HG02678 (cell line): ENCODE results near the gene APOBEC2.

ENCODE experiments used
- ATAC-seq: cut with Tn5 transposase; IDR thresholded peaks from one replicate; pipeline ENCODE4 v1.9.1; 2021; ENCODE audit warnings: mild to moderate bottlenecking, moderate library complexity; ENCODE audit not compliant: unreplicated experiment

The APOBEC2 gene

DNA sequence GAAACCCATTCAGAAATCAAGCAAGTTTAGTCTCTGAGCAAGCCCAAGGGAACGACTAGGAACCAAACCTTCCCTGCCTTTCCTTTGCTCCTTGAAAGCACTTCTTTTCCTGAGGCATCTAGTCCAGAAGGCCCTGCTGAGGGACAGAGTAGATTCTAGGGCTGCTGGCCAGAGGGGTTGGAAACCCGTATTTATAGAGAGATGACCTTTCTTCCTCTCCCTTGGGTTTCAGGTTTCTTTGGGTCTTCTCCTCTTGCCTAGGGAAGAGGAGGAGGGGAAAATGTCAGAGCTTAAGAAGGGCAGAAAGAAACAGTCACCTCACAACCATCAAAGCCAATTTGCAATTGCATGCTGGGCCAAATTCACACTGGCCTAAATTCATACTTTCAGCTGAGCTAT, 5.8 kb downstream of the APOBEC2 start:
- ATAC-seq = no peak

GRCh38 chr6:41059556-41059955, 6.6 kb downstream of the APOBEC2 start:
- no peak for ATAC-seq

DNA sequence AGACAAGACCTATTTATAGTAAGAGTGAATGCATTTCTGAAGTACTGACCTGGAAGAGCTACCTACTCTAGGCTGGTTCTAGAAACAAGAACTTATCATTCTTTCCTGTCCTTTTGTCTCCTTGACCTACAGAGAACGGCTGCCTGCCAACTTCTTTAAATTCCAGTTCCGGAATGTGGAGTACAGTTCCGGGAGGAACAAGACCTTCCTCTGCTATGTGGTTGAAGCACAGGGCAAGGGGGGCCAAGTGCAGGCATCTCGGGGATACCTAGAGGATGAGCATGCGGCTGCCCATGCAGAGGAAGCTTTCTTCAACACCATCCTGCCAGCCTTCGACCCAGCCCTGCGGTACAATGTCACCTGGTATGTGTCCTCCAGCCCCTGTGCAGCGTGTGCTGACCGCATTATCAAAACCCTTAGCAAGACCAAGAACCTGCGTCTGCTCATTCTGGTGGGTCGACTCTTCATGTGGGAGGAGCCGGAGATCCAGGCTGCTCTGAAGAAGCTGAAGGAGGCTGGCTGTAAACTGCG, 8.3 kb downstream of the APOBEC2 start:
- ATAC-seq = no peak

DNA sequence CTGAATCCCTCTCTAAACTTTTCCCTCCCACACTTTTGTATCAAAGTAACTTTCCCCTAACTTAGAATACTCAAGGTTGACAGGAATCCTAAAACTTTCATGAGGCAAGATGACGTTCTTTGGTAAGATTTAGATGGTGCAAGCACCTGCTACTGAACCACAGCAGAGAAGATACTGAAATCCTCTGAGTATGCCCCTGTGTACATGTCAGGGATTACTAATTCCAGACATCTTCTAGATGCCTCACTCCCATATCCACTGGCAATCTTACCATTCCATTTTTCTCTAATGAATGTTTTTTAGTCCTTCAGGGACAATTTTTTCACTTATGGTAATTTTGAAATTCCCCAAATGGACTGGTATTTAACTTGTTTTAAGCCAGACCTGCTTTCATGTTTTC, 9.1 kb downstream of the APOBEC2 start:
- no peak for ATAC-seq

DNA sequence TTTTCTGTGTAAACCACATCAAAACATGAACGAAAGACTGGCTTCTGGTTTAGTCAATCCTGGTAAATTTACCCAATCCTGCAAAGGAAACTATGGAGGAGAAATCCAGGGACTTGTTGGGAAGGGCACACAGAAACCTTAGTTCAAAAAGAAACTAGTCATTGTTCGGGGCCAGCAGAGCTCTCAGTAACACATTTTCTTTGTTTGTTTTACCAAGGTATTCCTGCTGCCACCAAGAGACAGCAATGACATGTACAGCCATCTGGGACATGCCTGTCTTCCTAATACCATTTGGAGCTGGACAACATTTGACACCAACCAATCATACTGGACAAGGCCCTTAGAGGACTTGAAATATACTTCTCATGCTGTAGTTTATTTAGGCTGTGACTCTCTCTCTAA, 10.9 kb downstream of the APOBEC2 start:
- ATAC-seq = no peak

GRCh38 chr6:41064841-41065240, 11.8 kb downstream of the APOBEC2 start:
- ATAC-seq = no peak

DNA sequence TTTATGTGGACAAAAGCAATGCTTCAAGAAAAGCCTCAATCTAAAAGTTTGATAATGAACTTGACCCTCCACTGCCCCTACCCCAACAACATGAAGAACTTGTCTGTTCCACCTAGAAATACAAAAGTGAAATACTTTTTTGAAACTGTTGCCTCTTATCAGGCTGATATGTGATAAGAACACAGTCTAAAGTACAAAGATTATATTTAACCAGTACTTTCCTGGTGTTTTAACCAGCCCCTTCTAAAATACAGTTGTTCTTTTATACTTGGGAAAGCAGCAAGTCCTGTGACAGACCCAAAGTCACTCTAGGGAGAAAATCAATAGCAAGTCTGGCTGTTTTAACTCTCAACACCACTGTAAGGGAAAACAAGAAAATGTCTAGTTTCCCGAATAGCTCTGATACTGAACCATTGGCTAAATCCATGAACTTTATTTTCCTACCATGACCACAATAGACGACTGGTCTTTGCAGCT, 12.6 kb downstream of the APOBEC2 start:
- ATAC-seq = no peak

DNA sequence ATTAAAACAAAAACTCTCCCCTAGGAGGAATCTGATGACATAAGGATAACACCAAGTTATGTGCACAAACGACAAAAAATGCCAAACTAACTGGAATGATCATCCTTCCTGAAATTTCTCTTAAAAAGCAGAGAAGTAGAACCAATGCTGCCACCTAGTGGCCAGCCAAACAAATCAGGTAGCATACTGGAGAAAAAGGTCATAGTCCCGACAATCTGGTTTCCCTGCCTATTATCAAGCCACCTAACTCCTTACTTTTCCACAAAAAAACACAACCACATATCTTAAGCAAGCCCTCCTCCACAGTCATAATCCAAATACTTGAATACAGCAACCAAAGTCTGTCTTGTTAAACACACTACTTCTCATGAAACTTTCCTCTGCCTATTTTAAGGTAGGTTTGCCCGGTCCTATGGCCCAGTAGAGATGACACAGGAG, 13.9 kb downstream of the APOBEC2 start:
- ATAC-seq = no peak

DNA sequence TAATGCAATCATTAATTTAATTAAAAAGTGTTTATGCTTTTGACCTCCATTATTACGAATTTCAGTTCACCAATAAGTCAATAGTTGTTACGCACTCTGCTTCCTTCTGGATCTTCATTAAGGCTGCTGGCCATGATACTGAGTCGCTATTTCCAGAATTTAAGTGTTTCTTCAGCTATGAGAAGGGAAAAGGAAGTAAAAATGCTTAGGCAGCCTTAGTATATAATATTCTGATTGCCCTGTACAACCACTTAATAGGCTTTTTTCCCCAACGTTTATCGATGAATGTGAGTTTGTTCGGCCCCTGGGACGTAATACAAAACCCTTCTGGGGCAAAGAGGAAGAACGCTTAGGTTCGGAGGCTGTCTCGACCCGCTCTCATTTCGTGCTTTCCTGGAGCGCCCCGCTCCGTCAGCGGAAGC, 18.5 kb downstream of the APOBEC2 start:
- ATAC-seq = no peak

- ATAC-seq = peak; percentile 63
These were observed 19.2 kb downstream of the APOBEC2 start, which contains the start of gene OARD1 for GRCh38 chr6:41071923-41072835. Gene OARD1, minus strand, starts transcription at chr6:41072356. Its CDS starts 722 bp downstream, at chr6:41071634.

- peak; percentile 63 for ATAC-seq
These were observed 19.8 kb downstream of the APOBEC2 start, which contains the start of gene NFYA for GRCh38 chr6:41072836-41073202. Gene NFYA, plus strand, starts transcription at chr6:41072974. Its CDS starts 6,116 bp downstream, at chr6:41079090.

- ATAC-seq = peak; percentile 33
These were observed 20.4 kb downstream of the APOBEC2 start for GRCh38 chr6:41073203-41073967.

DNA sequence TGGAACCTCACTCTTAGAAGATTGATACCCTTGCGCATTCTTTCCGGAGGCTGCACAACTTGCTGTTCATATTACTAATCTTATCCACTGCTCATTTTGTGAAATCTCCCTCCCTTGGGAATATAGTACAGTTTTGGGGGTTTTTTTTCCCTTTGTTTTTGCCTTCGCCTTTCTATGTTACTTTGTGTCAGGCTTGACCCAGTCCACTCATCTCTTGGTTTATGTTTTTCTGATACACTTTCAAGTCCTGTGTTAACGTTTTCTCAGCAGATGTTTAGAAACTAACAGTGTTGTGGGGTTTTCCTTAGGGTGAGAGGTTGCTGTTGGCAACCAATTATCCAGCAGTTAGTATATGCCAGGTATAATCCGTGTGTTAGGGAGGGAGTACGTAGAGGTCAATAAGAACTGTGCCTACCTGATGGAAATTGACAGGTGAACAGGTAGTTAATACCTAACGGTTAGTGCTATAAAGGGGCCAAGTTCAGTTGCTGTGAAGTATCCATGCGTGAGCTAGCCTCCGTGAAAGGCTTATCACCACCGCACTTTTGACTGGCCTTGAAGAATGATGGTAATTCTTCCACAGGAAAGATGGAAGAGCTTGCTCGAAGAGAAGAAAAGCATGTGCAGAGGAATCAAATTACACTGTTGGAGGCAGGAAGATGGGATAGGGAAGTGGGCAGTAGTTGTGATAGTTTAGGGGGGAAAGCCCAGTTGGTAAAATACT, 21.1 kb downstream of the APOBEC2 start:
- no peak for ATAC-seq

DNA sequence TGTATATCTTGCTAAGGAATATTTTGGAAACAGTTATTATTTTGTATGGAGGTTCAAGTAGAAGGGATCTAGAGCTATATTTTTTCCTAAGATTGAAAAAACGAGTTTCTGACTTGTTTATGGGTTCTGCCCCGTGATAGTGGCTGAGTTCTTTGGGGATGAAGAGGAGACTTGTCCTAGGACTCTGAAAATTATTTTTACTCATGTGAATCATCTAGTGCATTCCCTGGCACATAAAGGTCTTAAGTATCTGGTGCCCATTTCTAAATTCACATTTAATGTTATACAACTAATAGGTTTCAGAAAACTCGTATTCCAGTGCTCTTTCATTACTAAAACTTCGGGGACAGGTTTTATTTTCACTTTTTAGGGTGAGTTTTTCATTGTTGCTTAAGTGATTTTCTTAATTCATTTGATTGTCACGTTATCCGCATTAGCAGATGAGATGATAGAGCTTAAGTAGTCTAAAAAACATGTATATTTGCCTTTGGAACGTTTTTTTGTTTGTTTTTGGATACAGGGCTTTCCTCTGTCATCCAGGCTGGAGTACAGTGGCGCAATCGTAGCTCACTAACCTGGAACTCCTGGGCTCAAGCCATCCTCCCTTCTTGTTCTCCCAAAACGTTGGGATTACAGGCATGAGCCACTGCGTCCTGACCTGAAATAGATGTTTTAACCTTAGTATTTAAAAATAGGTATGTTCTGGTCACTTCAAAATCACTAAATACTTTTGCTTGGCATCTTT, 21.9 kb downstream of the APOBEC2 start:
- ATAC-seq = no peak

DNA sequence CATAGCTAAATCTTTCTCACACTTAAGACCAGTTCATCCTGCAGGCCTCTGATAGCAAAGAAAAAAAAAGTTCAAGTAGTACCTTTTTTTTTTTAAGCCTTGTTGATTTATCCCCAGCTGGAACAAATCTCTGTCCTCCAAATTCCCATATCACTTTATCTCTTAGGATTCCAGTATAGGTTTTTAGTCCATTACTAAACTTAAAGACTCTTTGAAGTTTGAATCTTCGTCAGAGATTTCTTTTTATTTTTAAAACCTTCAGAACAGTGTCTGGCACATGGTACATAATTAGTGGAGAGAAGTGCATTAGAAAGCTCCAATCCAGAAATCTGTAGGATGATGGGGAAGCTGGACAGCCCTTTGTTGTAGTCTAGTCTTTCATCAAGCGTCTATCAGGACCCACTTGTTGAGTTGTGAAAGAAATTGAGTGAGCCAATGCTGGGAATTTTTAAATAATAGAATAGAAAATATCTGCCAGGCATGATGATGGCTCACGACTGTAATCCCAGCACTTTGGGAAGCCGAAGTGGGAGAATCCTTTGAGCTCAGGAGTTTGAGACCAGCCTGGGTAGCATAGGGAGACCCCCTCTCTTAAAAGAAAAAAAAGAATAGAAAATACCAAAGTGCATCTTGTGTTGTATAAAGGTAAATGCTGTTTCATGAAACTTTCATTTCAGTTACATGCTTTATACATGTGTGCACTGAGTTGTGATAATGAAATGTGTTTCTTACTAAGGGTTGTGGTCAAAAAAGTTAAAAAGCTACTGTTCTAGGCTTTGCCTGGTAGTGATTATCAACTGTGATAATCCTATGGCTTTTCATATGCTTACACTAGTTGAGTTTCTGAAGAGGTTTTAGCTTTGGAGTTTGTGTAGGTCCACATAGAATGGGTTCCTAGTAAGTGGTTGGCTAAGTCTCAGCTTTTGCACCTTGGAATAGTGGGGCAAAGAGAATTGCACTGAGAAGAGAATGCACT, 22.9 kb downstream of the APOBEC2 start:
- ATAC-seq = no peak

DNA sequence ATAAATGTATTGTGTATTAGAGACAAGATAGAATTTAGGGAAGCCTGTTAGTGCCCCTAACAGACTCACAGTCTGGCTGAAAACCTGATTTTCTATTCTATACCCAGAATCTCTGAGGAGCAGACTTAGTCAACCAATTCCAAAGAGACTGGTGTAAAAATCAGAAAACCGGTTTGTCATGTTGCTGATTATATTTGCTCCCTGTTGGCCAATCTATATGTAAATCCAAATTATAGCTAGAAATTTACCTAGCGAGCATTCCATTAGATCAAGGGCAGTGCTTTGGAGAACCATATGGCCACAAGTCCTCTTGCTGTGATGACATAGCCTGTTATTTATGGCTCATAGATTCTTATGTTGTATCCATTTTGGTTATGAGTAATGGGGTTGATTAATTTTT, 24.5 kb downstream of the APOBEC2 start:
- no peak for ATAC-seq

DNA sequence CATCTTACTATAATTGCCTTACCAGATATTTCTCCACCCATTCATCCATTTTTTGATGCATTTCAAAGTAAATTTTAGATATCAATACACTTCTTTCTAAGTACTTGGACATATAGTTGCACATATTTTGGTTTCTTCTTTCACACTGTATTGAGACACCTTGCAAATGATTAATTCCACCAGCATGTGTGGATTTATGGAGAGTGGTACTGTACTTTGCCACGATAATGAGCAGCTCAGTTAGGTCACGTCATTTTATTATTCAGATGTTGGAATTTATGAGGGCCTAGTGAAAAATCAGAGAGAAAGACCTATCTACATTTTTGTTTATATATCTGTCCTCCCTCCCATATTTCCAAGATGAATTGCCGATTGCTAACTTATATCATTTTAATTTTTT, 25.1 kb downstream of the APOBEC2 start:
- no peak for ATAC-seq

- ATAC-seq = no peak
These were observed 26.1 kb downstream of the APOBEC2 start for GRCh38 chr6:41079080-41079479.

DNA sequence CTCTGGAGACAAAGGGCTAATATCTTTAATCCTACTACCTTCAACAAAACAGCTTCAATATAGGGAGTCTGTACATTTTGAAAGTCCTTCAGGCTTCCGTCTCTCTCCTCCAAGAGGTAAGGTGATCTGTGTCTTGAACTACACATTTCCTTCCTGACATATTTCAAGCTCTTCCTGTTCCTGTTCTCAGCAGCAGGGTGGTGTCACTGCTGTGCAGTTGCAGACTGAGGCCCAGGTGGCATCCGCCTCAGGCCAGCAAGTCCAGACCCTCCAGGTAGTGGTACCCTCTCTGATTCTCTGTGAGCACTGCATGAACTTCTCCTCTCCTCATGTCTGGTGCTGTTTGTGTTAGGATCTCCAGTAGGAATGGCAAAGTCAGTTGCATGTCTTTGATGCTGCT, 27.6 kb downstream of the APOBEC2 start:
- ATAC-seq = no peak
